Activated T-helper 2 cell treated with anti-CD3 and anti-CD28 coated beads, Interferon-gamma antibody, Interleukin-2, Interleukin-4, amounts not matched to agents 10 μg/mL and 5 μg/mL and 100 μg/mL, durations not matched to agents 14 hours and 24 hours and 36 hours (primary cell): ENCODE results near the gene CAT. TPM values are rescaled to one million over a fixed set of nuclear protein-coding genes. Genes with fewer than 3 reads are reported as not detected.
"Not testable (repeated sequence)": the region's sequence is repeated elsewhere in the genome, so short reads cannot be mapped to it uniquely, and the experiment has no call there.

Experiments used
- DNase-seq: peaks from one replicate; pipeline ENCODE4 v3.0.0; 2021; ENCODE audit warnings: low spot score
- H3K27ac Mint-ChIP-seq: one replicate; pipeline ENCODE4 v1.8.0; 2021; ENCODE audit warnings: mixed read lengths
- H3K27me3 Mint-ChIP-seq: one replicate; pipeline ENCODE4 v1.8.0; 2021; ENCODE audit warnings: low read depth, mixed read lengths
- H3K36me3 Mint-ChIP-seq: one replicate; pipeline ENCODE4 v1.8.0; 2021; ENCODE audit warnings: low read depth, mixed read lengths
- H3K4me1 Mint-ChIP-seq: one replicate; pipeline ENCODE4 v1.8.0; 2021; ENCODE audit warnings: low read depth, mixed read lengths
- H3K4me3 Mint-ChIP-seq: one replicate; pipeline ENCODE4 v1.8.0; 2021; ENCODE audit warnings: low read depth, mild to moderate bottlenecking, moderate library complexity, mixed read lengths
- H3K9me3 Mint-ChIP-seq: one replicate; pipeline ENCODE4 v1.8.0; 2021; ENCODE audit warnings: mixed read lengths
- intact Hi-C: fragments of 100-400 bp; cut with micrococcal nuclease; formaldehyde crosslinking; loops from one replicate; pipeline ENCODE4 v1.15.1; 2023
- total RNA-seq: library from RNA; stranded (reverse); gene quantifications from 2 replicates; pipeline ENCODE4 v1.2.3, GENCODE V29; 2022

The CAT gene
- total RNA-seq, 1 donor from 2014 or later, result 33.1 TPM

DNA sequence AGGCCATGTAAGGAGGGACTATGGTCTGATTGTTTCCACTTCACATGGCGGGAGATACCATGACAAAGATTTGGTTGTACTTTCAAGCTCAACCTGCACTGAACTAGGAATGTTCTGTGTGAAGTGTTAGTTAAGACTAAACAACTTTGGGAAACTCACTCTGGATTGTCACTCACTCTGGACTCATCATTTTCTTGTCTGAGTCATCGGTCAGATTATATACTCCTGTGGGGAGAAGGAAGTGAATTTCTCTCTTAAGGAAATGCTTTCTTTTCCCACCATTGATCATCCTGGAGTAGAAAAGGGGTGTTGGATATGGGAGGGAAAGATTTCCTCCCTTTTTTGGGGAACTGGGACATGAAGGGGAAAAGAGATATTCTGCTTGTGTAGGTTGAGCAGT is 26.9 kb upstream of the CAT start:
- intact Hi-C loops, result no loop called here
- H3K4me3 Mint-ChIP-seq, result no peak overlapping the region
- H3K9me3 Mint-ChIP-seq, result peaks cover 23% of the 10 kb centered on the region
- DNase-seq, result no peak
- H3K27me3 Mint-ChIP-seq, result peaks cover 11% of the 10 kb centered on the region
- no peaks in the 10 kb centered on the region for H3K36me3 Mint-ChIP-seq
- no peak overlapping the region for H3K27ac Mint-ChIP-seq
- H3K4me1 Mint-ChIP-seq, result no peaks in the 10 kb centered on the region

GRCh38 chr11:34413263-34413662 is 25.5 kb upstream of the CAT start:
- peaks cover 11% of the 10 kb centered on the region for H3K27me3 Mint-ChIP-seq
- no peaks in the 10 kb centered on the region for H3K36me3 Mint-ChIP-seq
- peaks cover 23% of the 10 kb centered on the region for H3K9me3 Mint-ChIP-seq
- no peak for DNase-seq
- H3K27ac Mint-ChIP-seq, result no peak overlapping the region
- H3K4me1 Mint-ChIP-seq, result no peaks in the 10 kb centered on the region
- H3K4me3 Mint-ChIP-seq, result no peak overlapping the region
- intact Hi-C loops, result no loop called here

- intact Hi-C loops, result no loop called here
- H3K4me3 Mint-ChIP-seq, result no peak overlapping the region
- H3K27me3 Mint-ChIP-seq, result peaks cover 19% of the 10 kb centered on the region
- no peak for DNase-seq
- H3K9me3 Mint-ChIP-seq, result peaks cover 23% of the 10 kb centered on the region
- no peaks in the 10 kb centered on the region for H3K36me3 Mint-ChIP-seq
- H3K4me1 Mint-ChIP-seq, result no peaks in the 10 kb centered on the region
- no peak overlapping the region for H3K27ac Mint-ChIP-seq
These were observed 23.2 kb upstream of the CAT start for GRCh38 chr11:34415538-34415937.

DNA sequence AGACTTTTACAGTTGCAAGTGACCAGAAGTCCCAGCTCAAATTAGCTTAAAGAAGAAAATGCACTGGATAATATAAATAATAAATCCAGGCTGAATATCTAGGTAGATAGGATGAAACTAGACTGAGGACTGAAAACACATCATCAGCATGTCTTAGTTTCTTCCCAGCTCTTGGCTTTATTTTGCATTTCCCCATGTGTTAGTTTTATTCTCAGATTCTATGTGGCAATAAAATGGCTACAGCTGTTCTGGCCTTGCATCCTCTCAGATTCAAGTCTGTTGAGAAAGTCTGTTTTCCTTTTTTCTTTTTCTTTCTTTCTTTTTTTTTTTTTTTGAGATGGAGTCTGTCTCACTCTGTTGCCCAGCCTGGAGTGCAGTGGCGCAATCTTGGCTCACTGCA is 22.6 kb upstream of the CAT start:
- no peaks in the 10 kb centered on the region for H3K36me3 Mint-ChIP-seq
- H3K4me3 Mint-ChIP-seq, result no peak overlapping the region
- intact Hi-C loops, result no loop called here
- DNase-seq, result no peak
- peaks cover 24% of the 10 kb centered on the region for H3K27me3 Mint-ChIP-seq
- no peaks in the 10 kb centered on the region for H3K4me1 Mint-ChIP-seq
- peaks cover 23% of the 10 kb centered on the region for H3K9me3 Mint-ChIP-seq
- H3K27ac Mint-ChIP-seq, result no peak overlapping the region

GRCh38 chr11:34416766-34417165 is 22.0 kb upstream of the CAT start:
- Mint-ChIP-seq H3K4me3 (no peak overlapping the region), H3K27ac (no peak overlapping the region), H3K4me1 (no peaks in the 10 kb centered on the region), H3K27me3 (peaks cover 27% of the 10 kb centered on the region), H3K36me3 (no peaks in the 10 kb centered on the region), H3K9me3 (peaks cover 23% of the 10 kb centered on the region)
- DNase-seq, result no peak
- intact Hi-C loops, result no loop called here

DNA sequence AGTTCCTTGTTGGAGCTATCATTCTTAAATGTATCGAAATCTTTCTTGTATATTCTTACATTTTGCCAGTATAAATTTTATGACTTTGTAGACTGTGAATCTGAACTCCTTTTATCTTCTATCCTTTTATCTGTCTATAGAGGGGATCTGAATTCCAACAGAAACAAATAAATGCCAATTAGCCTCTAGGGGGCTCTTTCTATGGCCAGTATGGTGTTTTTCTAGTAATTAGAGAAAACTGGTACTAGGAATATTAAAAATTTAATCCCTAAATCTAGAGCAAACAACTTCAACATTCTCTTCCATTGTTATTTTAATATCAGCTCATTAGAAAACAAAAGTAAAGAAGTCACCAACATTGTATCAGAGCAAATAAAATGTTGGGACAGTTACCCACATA is 21.5 kb upstream of the CAT start:
- Mint-ChIP-seq H3K27me3 (peaks cover 30% of the 10 kb centered on the region), H3K27ac (no peak overlapping the region), H3K36me3 (no peaks in the 10 kb centered on the region), H3K4me3 (no peak overlapping the region), H3K4me1 (peaks cover 1% of the 10 kb centered on the region), H3K9me3 (peaks cover 23% of the 10 kb centered on the region)
- intact Hi-C loops, result no loop called here
- no peak for DNase-seq

DNA sequence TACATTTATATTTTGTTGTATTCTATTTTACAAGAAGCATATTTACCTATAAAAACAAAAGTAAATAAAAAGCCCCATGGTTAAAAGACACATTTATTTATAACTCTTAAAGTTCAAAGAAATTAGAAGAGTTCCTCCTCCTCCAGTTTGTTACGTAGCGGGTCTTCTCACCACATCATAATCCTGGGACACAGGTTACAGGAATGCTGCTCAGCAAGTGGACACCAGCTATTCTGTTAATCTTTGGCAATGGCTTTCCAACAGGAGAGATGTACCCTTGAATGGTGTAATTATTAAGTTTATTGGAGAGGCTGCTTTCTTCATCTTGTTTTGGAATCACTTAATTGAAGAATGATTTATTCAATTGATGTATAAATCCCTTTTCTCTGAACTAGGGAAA is 19.6 kb upstream of the CAT start:
- intact Hi-C loops, result no loop called here
- peaks cover 31% of the 10 kb centered on the region for H3K27me3 Mint-ChIP-seq
- H3K9me3 Mint-ChIP-seq, result peaks cover 7% of the 10 kb centered on the region
- H3K4me3 Mint-ChIP-seq, result no peak overlapping the region
- DNase-seq, result no peak
- peaks cover 2% of the 10 kb centered on the region for H3K4me1 Mint-ChIP-seq
- H3K27ac Mint-ChIP-seq, result no peak overlapping the region
- no peaks in the 10 kb centered on the region for H3K36me3 Mint-ChIP-seq

- H3K4me1 Mint-ChIP-seq, result peaks cover 2% of the 10 kb centered on the region
- intact Hi-C loops, result no loop called here
- DNase-seq, result no peak
- no peak overlapping the region for H3K27ac Mint-ChIP-seq
- H3K27me3 Mint-ChIP-seq, result peaks cover 31% of the 10 kb centered on the region
- H3K36me3 Mint-ChIP-seq, result no peaks in the 10 kb centered on the region
- no peaks in the 10 kb centered on the region for H3K9me3 Mint-ChIP-seq
- no peak overlapping the region for H3K4me3 Mint-ChIP-seq
These were observed 15.4 kb upstream of the CAT start for GRCh38 chr11:34423300-34423699.

GRCh38 chr11:34424826-34425225 is 13.9 kb upstream of the CAT start:
- H3K4me3 Mint-ChIP-seq, H3K9me3 Mint-ChIP-seq, H3K27ac Mint-ChIP-seq, DNase-seq, H3K4me1 Mint-ChIP-seq, intact Hi-C loops, H3K36me3 Mint-ChIP-seq: not testable (repeated sequence)
- H3K27me3 Mint-ChIP-seq, result peaks cover 27% of the 10 kb centered on the region

DNA sequence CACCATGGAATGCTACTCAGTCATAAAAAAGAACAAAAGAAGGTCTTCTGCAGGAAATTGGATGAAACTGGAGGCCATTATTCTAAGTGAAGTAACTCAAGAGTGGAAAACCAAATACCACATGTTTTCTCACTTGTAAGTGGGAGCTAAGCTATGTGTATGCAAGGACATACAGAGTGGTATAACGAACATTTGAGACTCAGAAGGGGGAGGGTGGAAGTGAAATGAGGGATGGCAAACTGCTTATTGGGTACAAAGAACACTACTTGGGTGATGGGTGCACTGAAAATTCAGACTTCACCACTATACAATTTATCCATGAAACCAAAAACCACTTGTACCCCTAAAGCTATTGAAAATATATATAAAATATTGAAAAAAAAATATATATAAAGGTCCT is 13.4 kb upstream of the CAT start:
- H3K4me1 Mint-ChIP-seq, result peaks cover 6% of the 10 kb centered on the region
- H3K27ac Mint-ChIP-seq, result no peak overlapping the region
- peaks cover 25% of the 10 kb centered on the region for H3K27me3 Mint-ChIP-seq
- H3K9me3 Mint-ChIP-seq, result no peaks in the 10 kb centered on the region
- H3K4me3 Mint-ChIP-seq, result no peak overlapping the region
- intact Hi-C loops, result no loop called here
- no peaks in the 10 kb centered on the region for H3K36me3 Mint-ChIP-seq
- DNase-seq, result no peak

DNA sequence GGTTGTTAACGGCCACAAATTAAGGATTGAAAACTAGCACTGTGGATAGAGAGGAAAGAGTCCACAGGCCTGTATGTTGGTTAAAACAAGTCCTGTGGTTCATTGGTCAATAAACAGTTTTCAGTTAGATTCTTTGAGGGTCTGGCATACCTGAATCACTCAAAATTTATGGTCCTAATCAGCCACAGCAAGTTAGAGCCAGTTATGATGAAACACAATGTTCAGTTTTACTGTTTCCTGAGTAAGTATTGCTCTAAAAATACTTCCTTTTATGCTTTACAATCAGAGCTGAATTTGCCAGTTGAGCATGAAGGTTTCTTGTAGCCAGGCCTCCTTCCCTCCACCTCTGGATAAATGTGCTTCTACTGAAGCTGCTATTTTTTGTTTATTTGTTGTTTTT is 12.9 kb upstream of the CAT start:
- Mint-ChIP-seq H3K9me3 (no peaks in the 10 kb centered on the region), H3K4me1 (peaks cover 7% of the 10 kb centered on the region), H3K4me3 (no peak overlapping the region), H3K36me3 (no peaks in the 10 kb centered on the region), H3K27me3 (peaks cover 20% of the 10 kb centered on the region), H3K27ac (no peak overlapping the region)
- DNase-seq, result no peak
- intact Hi-C loops, result no loop called here

GRCh38 chr11:34426766-34427185 is 12.0 kb upstream of the CAT start:
- no peak for DNase-seq
- Mint-ChIP-seq H3K27ac (no peak overlapping the region), H3K4me3 (no peak overlapping the region), H3K9me3 (no peaks in the 10 kb centered on the region), H3K27me3 (peaks cover 19% of the 10 kb centered on the region), H3K4me1 (peaks cover 7% of the 10 kb centered on the region), H3K36me3 (no peaks in the 10 kb centered on the region)
- intact Hi-C loops, result no loop called here

DNA sequence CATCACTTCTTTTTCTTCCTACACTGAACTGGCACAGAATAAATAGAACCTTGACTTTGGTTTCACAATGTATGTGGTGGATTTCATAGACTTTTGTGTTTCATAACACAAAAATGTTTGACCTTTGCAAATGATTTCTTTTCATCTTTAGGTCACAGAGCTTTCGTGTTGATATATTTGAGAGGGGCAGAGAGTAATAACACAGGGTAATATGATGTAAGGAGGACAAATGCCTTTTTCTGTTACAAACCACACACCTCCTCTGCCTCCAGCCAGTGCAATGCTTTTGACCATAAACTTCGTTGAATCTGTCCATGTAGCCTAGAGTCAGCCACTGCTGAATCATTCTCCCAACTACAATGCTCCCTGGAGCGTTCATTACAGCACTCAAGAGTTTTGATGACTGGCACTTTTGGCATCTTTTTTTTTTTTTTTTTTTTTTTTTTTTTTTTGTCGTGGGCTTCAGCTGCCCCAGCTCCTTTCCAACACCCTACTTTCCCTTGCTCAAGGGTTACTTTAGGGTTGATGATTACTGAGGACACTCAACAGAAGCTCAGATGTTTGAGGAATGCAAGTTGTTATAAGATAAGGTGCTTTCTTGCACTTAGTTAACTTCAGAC is 11.4 kb upstream of the CAT start:
- Mint-ChIP-seq H3K27me3 (peaks cover 21% of the 10 kb centered on the region), H3K27ac (no peak overlapping the region), H3K36me3 (no peaks in the 10 kb centered on the region), H3K9me3 (no peaks in the 10 kb centered on the region), H3K4me1 (peaks cover 5% of the 10 kb centered on the region), H3K4me3 (no peak overlapping the region)
- intact Hi-C loops, result no loop called here
- DNase-seq, result no peak

- Mint-ChIP-seq H3K4me3 (no peak overlapping the region), H3K27ac (no peak overlapping the region), H3K4me1 (peaks cover 8% of the 10 kb centered on the region), H3K27me3 (peaks cover 24% of the 10 kb centered on the region), H3K36me3 (no peaks in the 10 kb centered on the region), H3K9me3 (no peaks in the 10 kb centered on the region)
- no peak for DNase-seq
- intact Hi-C loops, result no loop called here
These were observed 6.8 kb upstream of the CAT start for GRCh38 chr11:34431979-34432378.
